ENCODE measurements around the gene ZNRD2.

ZNRD2 gene

DNA sequence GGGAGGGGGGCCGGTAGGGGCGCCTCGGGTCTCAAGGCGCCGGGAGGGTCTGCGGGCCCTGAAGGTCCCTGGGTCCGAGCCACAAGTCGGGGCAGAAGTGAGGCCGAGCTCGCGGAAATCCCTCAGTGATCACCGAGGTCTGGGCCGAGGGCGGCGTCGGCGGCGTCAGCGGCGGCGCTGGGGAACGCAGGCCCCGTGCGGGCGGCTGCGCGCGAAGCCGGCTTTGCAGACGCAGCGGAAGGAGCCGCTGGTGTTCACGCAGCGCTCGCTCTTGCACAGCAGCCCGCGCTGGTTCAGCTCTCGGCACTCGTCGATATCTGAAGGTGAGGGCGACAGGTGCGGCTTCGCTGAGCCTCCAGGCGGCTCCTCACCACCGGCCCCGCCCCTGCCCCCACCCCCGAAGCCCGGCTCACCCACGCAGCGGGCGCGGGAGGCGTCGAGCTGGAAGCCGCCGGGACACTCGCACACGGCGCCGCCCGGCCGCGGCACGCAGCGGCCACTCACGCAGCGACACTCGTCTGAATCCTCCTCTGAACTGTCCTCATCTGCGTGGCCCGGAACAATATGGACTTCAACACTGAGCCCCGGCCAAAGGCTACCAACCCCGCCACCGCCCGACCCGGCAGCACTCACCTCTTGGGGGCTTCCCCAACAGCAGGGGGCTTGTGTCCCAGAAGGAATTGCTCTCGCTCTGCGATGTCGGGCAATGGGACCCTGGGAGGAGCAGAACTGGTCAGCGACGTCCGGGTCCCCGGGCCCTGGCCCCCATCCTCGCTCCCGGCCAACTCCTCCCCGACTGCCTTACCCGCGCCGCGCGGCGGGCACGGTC is 31.1 kb upstream of the ZNRD2 start:
- no peak for DNase-seq

- DNase-seq: no peak
These were observed 30.5 kb upstream of the ZNRD2 start for GRCh38 chr11:65539744-65540289.

DNA sequence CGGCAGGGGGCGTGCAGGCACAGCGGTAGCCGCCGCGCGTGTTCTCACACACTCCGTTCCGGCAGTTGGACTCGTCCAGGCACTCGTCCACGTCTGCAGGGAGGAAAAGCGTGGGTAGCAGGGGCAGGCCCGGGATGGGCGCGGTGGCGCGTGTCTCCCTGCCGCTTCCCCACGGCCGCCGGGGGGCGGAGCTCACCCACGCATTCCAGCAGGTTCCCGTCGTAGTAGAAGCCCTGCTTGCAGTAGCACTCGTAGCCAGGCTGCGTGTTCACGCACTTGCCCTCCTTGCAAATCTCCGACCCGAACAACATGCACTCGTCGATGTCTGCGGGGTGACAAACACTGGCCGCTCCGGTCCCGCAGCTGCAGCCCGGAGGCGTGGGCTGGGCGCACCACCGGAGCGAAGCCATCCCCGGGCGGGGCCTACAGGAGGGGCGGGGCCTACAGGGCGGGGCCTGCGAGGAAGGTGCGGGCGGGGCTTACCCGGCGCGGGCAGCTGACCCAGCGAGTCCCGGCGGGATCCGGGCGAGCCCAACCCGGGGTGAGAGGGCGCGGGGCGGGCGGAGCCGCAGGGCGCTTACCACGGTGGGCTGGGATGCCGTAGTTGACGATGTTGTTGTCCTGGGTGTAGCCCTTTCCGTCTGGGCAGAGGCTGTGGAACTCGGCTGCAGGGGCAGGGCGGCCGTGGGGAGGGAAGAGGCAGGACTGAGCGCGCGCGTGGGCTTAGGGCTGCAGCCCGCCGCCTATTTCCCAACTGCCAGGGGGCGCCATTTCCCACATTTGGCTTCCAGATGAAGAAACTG is 29.8 kb upstream of the ZNRD2 start:
- DNase-seq: peak; percentile 81

DNA sequence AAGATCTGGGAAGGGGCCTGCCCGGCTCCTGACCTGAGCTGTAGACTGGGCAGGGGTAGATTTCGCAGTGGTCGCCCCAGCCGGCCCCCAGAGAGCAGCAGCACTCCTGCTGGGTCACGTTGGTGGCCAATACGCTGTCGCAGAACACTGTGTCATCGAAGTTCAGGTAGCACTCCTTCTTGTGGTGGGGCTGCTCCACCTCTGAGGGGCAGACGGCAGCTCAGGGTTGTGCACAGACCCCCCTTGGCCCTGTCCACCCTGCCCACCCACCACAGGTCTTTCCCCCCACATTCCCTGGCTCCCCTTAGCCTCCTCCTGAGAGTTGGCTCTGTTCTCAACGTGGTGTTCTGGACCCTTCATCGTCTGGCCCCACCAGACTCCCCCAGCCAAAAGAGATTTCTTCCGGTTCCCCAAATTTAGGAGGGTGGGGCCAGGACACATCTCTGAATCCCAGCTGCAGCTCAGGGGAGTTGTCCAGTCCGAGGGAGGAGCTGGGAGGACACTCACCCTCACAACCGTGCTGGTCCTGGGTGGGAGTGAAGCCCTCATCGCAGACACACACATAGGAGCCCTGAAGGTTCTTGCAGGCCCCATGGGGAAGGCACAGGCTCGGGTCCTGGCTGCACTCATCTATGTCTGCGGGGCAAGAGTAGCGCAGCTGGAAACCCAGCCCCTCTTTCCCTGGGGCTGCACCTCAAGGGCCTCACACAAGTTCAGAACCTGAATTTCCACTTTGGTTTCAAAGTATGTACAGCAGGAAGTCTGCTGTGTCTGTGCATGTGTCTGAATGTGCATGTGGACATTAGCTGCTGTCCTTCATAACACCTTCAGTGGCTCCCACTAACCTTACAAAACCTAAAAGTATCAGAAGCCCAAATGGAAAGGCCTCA is 28.9 kb upstream of the ZNRD2 start:
- no peak for DNase-seq

DNA sequence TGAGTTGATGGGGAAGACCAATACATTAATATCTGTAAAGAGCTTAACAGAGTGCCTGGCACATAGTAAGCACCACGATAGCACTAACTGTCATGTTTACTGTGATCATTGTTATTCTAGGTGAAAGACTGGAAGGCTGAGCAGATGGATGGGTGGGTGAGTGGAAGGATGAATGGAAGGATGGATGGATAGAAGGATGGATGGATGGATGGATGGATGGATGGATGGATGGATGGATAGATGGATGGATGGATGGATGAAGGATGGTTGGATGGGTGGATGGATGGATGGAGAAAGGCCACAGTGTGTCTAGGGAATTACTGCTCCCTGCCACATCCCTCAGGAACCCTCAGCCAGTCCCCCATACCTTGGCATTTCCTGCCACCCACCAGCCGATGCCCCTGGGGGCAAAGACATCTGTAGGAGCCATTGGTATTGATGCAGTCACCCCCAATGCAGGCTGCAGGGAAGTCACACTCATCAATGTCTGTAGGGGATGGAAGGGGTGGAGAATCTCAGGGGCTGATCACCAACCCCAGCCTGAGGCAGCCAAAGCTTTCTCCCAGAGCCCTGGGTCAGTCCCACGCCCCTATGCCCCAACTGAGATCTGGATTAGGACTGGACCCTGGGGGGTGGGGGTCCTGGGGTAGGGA is 27.4 kb upstream of the ZNRD2 start:
- no peak for DNase-seq

GRCh38 chr11:65545853-65546216 is 24.4 kb upstream of the ZNRD2 start:
- no peak for DNase-seq

- peak; percentile 84 for DNase-seq
These were observed 23.9 kb upstream of the ZNRD2 start for GRCh38 chr11:65546217-65546958.

DNA sequence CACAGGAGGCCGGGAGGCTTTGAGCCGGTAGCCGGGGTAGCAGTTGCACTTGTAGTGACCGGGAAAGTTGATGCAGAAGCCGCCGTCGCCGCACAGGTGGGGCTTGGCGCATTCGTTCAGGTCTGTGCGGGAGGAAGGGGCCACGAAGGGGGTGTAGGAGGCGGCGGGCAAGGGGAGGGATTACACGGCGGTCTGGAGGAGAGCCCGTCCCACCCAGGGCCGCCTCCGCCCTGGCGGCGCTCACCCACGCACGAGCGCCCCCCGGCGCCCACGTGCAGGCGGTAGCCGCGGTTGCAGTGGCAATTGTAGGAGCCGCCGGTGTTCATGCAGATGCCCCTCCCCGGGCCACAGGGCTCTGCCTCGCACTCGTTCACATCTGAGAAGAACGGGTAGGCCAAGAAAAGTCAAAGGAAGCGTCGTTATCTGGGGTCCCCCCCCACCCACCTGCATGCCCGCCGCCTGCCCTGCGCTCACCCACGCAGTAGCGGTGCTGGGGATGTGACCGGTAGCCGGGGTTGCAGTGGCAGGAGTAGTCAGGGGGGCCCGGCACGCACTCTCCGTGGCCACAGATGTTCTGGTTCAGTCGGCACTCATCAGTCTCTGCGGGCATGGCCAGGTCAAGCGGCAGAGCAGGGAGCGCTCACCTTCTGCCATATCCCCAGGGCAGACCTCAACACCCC is 22.7 kb upstream of the ZNRD2 start:
- DNase-seq: no peak

DNA sequence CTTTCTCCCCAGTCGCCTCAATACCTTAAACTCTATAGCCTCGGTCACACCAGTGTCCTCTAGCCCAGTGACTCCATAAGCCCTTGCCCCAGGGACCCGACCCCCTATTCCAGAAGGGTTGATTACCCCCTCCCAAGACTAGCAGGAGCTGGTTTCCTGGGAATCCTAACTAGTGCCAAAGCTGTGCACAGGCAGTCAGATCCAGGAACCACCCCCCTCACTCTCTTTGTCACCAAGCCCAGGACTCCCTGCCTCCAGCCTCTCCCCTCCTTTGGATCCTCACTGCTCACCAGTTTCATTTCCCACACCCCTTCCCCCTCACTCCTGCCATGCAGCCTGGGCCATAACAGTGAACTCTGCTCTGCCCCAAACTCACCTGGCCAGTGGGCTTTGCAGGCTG is 21.9 kb upstream of the ZNRD2 start:
- DNase-seq: no peak

DNA sequence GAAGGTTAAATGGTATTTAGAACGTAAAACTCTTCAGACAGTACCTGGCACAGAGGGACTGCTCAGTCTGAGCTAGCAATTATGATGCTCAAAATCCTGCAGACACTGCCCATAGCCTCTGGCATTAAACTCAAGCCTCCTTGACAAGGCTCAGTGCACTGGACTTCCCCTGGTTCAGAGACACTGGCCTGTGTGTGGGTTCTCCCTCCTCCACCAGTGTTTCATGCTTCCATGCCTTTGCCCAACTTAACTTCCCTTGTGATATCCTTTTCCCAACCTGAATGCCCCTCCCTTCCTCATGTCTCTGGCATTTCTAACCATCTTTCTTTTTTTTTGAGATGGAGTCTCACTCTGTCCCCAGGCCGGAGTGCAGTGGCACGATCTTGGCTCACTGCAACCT is 21.2 kb upstream of the ZNRD2 start:
- DNase-seq: no peak

- DNase-seq: peak; percentile 89
These were observed 18.5 kb upstream of the ZNRD2 start for GRCh38 chr11:65551572-65552387.

GRCh38 chr11:65552388-65552951 is 17.8 kb upstream of the ZNRD2 start:
- no peak for DNase-seq

GRCh38 chr11:65553301-65554001 is 16.8 kb upstream of the ZNRD2 start:
- peak; percentile 21 for DNase-seq

DNA sequence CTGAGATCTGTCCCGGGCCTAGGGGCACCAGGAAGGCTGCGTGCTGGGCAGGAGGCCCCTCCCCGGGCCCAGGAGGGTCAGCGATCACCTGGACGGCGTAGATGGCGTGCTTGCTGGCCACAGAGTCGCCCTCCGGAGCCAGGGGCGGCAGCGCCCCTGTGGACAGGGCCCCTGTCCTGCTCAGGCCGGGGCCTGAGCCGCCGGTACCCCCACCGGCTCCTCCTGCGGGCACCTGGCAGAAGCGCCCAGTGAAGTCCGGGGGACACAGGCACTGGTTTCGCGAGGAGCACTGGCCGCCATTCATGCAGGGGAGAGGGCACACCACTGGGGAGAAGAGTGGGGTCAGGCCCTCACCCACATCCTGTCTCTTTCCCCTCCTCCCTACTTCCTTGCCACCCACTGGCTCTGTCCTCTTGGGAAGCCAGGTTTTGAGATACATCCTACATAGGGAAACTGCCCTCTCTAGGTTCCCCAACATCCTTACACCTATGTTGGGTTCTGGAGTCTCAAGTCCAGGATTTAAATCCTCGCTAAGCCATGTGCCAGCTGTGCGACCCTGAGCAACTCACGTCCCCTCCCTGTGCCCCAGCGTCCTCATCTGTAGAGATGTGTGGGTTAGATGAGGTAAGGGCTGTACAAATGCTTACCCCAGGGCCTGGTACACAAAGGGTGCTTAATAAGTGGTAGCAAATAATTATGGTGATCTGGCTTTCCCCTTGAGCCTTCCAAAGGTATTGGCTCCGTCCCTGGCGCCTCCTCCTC is 16.0 kb upstream of the ZNRD2 start:
- DNase-seq: no peak

DNA sequence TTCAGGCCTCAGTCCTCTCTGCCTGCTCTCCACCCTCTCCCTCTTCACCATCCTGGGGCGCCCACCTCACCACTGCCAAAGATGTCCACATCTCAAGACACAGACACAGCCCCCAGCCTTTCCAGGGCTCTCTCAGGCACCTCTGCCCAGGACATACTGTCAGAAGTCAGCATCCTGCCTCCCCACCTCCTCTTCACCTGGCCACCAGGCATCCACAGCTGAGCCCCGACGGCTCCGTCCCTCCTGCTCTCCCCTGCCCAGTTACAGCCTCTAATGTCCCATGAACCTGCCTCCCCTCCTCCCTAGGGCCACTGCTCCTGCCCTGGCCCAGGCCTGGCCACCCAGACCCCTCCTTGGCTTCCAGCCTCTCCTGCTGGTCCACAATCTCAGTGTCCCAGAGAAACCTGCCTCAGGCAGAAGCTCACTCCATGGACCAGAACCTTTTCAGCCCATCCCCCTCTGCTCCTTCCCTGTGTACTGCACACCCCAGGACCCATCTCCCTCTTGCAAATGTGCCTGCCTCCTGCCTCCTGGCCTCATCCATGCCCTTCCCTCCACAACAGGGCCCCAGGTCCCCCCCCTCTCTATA is 15.3 kb upstream of the ZNRD2 start:
- no peak for DNase-seq

DNA sequence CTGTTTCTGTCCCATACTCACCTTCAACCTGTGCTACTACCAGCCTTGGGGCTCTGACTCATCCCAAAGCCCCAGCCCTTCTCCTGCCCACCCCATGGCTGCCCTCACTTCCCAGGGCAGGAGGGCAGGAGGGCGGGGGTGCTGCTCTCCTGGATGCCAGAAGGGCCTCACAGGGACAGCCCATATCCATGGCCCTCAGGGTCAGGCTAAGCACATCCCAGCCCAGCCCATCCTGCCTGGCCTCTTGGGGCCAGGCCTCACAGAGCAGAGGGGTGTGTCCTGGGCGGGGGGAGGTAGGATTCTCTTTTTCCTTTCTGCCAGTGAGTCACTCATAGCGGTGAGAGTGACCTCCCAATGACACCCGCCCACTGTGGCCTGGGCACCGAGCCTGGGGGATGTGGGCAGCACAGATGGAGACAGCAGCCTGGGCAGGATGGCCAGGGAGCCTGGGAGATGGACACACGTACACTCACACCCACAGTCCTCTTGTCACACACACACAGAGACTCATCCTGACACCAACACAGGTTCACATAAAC is 14.5 kb upstream of the ZNRD2 start:
- no peak for DNase-seq

DNA sequence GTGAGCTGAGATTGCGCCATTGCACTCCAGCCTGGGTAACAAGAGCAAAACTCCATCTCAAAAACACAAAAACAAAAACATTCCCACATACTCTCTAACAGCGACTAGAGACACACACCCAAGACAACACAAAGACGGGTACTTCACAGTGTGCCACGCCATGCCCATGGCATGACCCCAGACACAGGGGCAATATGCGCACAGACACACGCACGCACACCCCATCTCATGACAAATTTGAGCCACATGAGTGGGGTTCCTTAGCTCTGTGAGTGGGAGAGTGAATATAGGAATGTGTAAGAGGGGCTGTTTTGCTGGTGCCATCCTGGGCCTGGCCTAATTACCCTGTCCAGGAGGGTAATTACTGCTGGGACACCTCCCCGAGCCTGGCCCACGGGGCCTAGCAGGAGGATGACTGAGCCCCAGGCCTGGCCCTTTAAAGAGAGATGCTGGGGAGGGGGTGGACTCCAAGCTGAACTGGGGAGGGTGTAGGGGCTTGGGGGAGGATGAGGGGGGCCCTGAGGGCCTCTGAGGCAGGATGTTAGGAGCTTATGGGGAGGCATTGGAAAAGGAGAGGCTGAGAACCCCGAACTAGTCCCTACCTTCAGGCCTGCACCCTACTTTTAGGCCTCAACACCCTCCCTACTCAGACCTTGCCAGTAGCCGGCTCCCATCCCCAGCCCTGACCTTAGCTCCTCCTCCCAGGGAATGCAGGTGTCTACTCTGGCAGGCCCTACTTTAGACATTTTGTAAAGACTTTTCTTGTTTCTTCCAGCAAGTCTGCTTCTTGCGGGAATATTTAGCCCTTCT is 13.6 kb upstream of the ZNRD2 start:
- no peak for DNase-seq

All from NCI-H1092 treated with DMSO at 0.1 percent for 48 hours (cell line).